Trophoblast cell (in vitro differentiated cells and primary cell): ENCODE measurements around the gene POU2AF1.

Experiments used
- DNase-seq, 2 donors: peaks; one replicate each; pipeline ENCODE4 v3.0.0-alpha.2; 2016
- H2AFZ ChIP-seq: 2 replicates; pipeline ENCODE4 v1.6.1; 2013; ENCODE audit warnings: low read length, moderate library complexity, mild to moderate bottlenecking; ENCODE audit not compliant: insufficient read depth, poor library complexity
- H2AK5ac ChIP-seq: 2 replicates; pipeline ENCODE4 v1.6.1; 2013; ENCODE audit warnings: mild to moderate bottlenecking, low read length
- H2BK120ac ChIP-seq: 2 replicates; pipeline ENCODE4 v1.6.1; 2013; ENCODE audit warnings: low read length, mild to moderate bottlenecking, moderate library complexity; ENCODE audit not compliant: insufficient read depth, poor library complexity
- H2BK12ac ChIP-seq: 2 replicates; pipeline ENCODE4 v1.6.1; 2013; ENCODE audit warnings: mild to moderate bottlenecking, low read length, moderate library complexity
- H2BK5ac ChIP-seq: 2 replicates; pipeline ENCODE4 v1.6.1; 2013; ENCODE audit warnings: low read length, low read depth, moderate library complexity, mild to moderate bottlenecking; ENCODE audit not compliant: poor library complexity
- H3K14ac ChIP-seq: 2 replicates; pipeline ENCODE4 v1.6.1; 2013; ENCODE audit warnings: mild to moderate bottlenecking, low read length
- H3K18ac ChIP-seq: 2 replicates; pipeline ENCODE4 v1.6.1; 2013; ENCODE audit warnings: mild to moderate bottlenecking, low read length
- H3K23ac ChIP-seq: 2 replicates; pipeline ENCODE4 v1.6.1; 2013; ENCODE audit warnings: low read length
- H3K27ac ChIP-seq: 2 replicates; pipeline ENCODE4 v1.5.1; 2013; ENCODE audit warnings: low read depth, mild to moderate bottlenecking, inconsistent platforms, low read length, moderate library complexity
- H3K27me3 ChIP-seq: 2 replicates; pipeline ENCODE4 v1.6.1; 2013; ENCODE audit warnings: inconsistent platforms, mild to moderate bottlenecking, low read length, moderate library complexity; ENCODE audit not compliant: insufficient read depth
- H3K36me3 ChIP-seq, 2 experiments: 1 replicate in 1 of 2; 2 replicates in 1 of 2; pipeline ENCODE4 v1.6.1; 2013; ENCODE audit warnings: low read length in 2 of 2, mild to moderate bottlenecking in 2 of 2, moderate library complexity in 1 of 2; ENCODE audit not compliant: insufficient read depth in 2 of 2, control insufficient read depth in 1 of 2
- H3K4ac ChIP-seq: 2 replicates; pipeline ENCODE4 v1.6.1; 2013; ENCODE audit warnings: low read depth, mild to moderate bottlenecking, low read length, moderate library complexity
- H3K4me1 ChIP-seq, 2 experiments: 1 replicate in 1 of 2; 2 replicates in 1 of 2; pipeline ENCODE4 v1.6.1; 2013; ENCODE audit warnings: low read length in 2 of 2, mild to moderate bottlenecking in 2 of 2, moderate library complexity in 1 of 2; ENCODE audit not compliant: insufficient read depth in 2 of 2, control insufficient read depth in 1 of 2
- H3K4me2 ChIP-seq: 2 replicates; pipeline ENCODE4 v1.6.1; 2013; ENCODE audit warnings: inconsistent platforms, mild to moderate bottlenecking, low read length, moderate library complexity
- H3K4me3 ChIP-seq: 2 replicates; pipeline ENCODE4 v1.5.1; 2013; ENCODE audit warnings: mild to moderate bottlenecking, low read depth, low read length, inconsistent platforms
- H3K79me1 ChIP-seq: one replicate; pipeline ENCODE4 v1.6.1; 2013; ENCODE audit warnings: low read length
- H3K79me2 ChIP-seq: 2 replicates; pipeline ENCODE4 v1.6.1; 2013; ENCODE audit warnings: low read length, mild to moderate bottlenecking; ENCODE audit not compliant: control insufficient read depth, insufficient read depth, poor library complexity
- H3K9ac ChIP-seq: 2 replicates; pipeline ENCODE4 v1.6.1; 2013; ENCODE audit warnings: mild to moderate bottlenecking, low read length
- H3K9me3 ChIP-seq: 2 replicates; pipeline ENCODE4 v1.6.1; 2013; ENCODE audit warnings: low read depth, mild to moderate bottlenecking, control low read depth, inconsistent platforms, low read length; ENCODE audit not compliant: insufficient read depth
- H4K12ac ChIP-seq: 2 replicates; pipeline ENCODE4 v1.6.1; 2013; ENCODE audit warnings: low read depth, mild to moderate bottlenecking, low read length, moderate library complexity
- H4K8ac ChIP-seq: 2 replicates; pipeline ENCODE4 v1.6.1; 2013; ENCODE audit warnings: low read depth, mild to moderate bottlenecking, low read length, moderate library complexity
- H4K91ac ChIP-seq: one replicate; pipeline ENCODE4 v1.6.1; 2013; ENCODE audit warnings: low read depth, mild to moderate bottlenecking, low read length, moderate library complexity
- WGBS: extraction: QIAGEN DNeasy Blood & Tissue Kit; methylation state at CpG from one replicate; pipeline ENCODE4 v1.1.7; 2013; ENCODE audit warnings: missing lambda C conversion rate; ENCODE audit not compliant: insufficient read length, insufficient coverage; ENCODE audit errors: extremely low coverage; 5-methylcytosine and 5-hydroxymethylcytosine counted together

The POU2AF1 gene

GRCh38 chr11:111400595-111400994 is 21.5 kb upstream of the POU2AF1 start:
- Histone ChIP-seq H4K8ac (no peak overlapping the region), H3K27me3 (no peaks in the 10 kb centered on the region), H3K4ac (no peak overlapping the region), H4K12ac (no peak overlapping the region), H4K91ac (no peak overlapping the region), H2AFZ (no peak overlapping the region), H2AK5ac (no peak overlapping the region), H3K79me1 (no peaks in the 10 kb centered on the region), H3K18ac (no peak overlapping the region), H3K9me3 (no peaks in the 10 kb centered on the region), H2BK5ac (no peak overlapping the region), H2BK120ac (no peak overlapping the region), H3K23ac (no peak overlapping the region), H3K4me1 (no peaks in the 10 kb centered on the region), H3K79me2 (no peaks in the 10 kb centered on the region), H3K4me2 (no peak overlapping the region), H3K27ac (no peak overlapping the region), H3K9ac (no peak overlapping the region), H3K14ac (no peak overlapping the region), H3K4me3 (no peak overlapping the region), H3K36me3 (no peaks in the 10 kb centered on the region), H2BK12ac (no peak overlapping the region)
- no peak for DNase-seq

DNA sequence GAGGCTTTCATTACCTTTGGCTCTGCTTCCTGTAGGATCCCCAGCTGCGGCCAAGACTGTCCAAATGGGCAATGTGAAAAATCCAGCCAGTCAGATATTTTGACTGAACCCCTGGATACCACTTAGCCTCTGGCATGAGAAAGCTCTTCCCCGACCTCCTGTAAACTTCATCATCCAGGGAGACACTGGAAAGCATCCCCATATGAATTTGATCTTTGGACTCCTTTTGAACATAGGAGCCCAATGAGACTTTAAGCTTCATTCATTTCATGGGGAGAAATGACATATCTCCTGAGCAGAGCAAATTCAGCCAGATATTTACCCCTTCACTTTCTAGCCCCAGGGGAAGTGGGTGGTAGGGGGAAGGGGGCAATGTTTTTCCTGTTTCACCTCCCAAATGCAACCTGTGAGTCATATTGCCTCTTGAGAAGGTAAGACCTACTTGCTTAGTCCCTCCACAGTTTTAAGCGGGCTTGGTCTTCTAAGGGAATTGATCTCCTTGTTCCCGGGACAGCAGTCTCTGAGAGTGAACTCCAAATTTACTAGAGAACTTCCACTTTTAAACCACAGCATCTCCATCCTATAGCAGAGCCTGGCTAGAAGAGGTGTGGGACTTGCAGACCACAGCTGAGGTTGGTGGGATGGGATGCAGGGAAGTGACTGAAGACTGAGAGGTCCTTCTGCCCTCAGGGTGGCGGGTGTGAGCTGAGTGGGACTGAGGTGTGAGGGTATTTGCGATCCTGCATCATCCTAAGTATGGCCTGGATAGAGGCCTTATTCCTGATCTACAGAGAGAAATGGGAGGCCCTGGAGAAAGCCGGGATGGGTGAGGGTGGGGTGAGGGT is 20.3 kb upstream of the POU2AF1 start:
- no peak overlapping the region for H2BK120ac ChIP-seq
- H3K79me2 ChIP-seq = no peaks in the 10 kb centered on the region
- no peak overlapping the region for H3K4me2 ChIP-seq
- H3K79me1 ChIP-seq = no peaks in the 10 kb centered on the region
- H3K4me3 ChIP-seq = no peak overlapping the region
- no peak overlapping the region for H3K23ac ChIP-seq
- H3K4ac ChIP-seq = no peak overlapping the region
- H3K27me3 ChIP-seq = no peaks in the 10 kb centered on the region
- no peaks in the 10 kb centered on the region for H3K9me3 ChIP-seq
- H2BK12ac ChIP-seq = no peak overlapping the region
- no peak overlapping the region for H3K27ac ChIP-seq
- no peak overlapping the region for H3K14ac ChIP-seq
- no peaks in the 10 kb centered on the region for H3K4me1 ChIP-seq
- no peak overlapping the region for H4K8ac ChIP-seq
- no peak overlapping the region for H2AK5ac ChIP-seq
- no peak overlapping the region for H4K91ac ChIP-seq
- no peak for DNase-seq
- WGBS = no CpG with 5 or more reads among the region's 7 CpGs
- H4K12ac ChIP-seq = no peak overlapping the region
- no peaks in the 10 kb centered on the region for H3K36me3 ChIP-seq
- H3K9ac ChIP-seq = no peak overlapping the region
- H2BK5ac ChIP-seq = no peak overlapping the region
- H2AFZ ChIP-seq = no peak overlapping the region
- H3K18ac ChIP-seq = no peak overlapping the region

- Histone ChIP-seq H3K27me3 (no peaks in the 10 kb centered on the region), H4K12ac (no peak overlapping the region), H4K91ac (no peak overlapping the region), H2BK120ac (no peak overlapping the region), H3K4me2 (no peak overlapping the region), H2BK12ac (no peak overlapping the region), H3K23ac (no peak overlapping the region), H3K14ac (no peak overlapping the region), H3K79me1 (no peaks in the 10 kb centered on the region), H4K8ac (no peak overlapping the region), H2BK5ac (no peak overlapping the region), H2AFZ (no peak overlapping the region), H2AK5ac (no peak overlapping the region), H3K9me3 (no peaks in the 10 kb centered on the region), H3K4me3 (no peak overlapping the region), H3K9ac (no peak overlapping the region), H3K4me1 (no peaks in the 10 kb centered on the region), H3K36me3 (no peaks in the 10 kb centered on the region), H3K79me2 (no peaks in the 10 kb centered on the region), H3K4ac (no peak overlapping the region), H3K27ac (no peak overlapping the region), H3K18ac (no peak overlapping the region)
- no peak for DNase-seq
- 100% methylated on average over 1 of the region's 2 CpGs for WGBS
Observed at GRCh38 chr11:111397034-111397433, 18.0 kb upstream of the POU2AF1 start.

DNA sequence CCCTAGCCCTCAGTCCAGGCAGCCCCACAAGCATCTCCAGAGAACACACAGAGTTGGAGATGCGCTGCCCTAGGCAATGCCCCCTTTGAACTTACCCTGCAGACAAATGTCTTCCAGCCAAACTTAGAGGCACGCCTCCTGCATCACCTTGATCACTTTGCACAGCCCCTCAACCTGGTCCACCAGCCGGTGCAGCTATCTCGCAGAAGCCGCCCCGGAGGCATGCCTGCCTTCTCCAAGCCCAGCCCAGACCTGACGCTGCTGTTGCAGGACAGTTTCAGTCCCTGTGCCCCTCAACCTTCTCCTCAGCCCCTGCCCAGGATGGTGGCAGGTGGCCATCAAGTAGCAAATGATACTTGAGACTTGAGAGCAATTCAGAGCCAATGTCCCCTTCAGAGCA is 16.7 kb upstream of the POU2AF1 start:
- Histone ChIP-seq H3K4ac (no peak overlapping the region), H3K23ac (no peak overlapping the region)
- DNase-seq = no peak

More for the DNA sequence above, 16.7 kb upstream of the POU2AF1 start:
- H3K4me2 ChIP-seq = no peak overlapping the region
- no peaks in the 10 kb centered on the region for H3K4me1 ChIP-seq
- no peak overlapping the region for H4K91ac ChIP-seq
- H3K79me1 ChIP-seq = no peaks in the 10 kb centered on the region
- H2BK120ac ChIP-seq = no peak overlapping the region
- no peak overlapping the region for H3K4me3 ChIP-seq
- H3K14ac ChIP-seq = no peak overlapping the region
- no peaks in the 10 kb centered on the region for H3K79me2 ChIP-seq
- no peak overlapping the region for H3K27ac ChIP-seq
- H2AK5ac ChIP-seq = no peak overlapping the region
- H3K18ac ChIP-seq = no peak overlapping the region
- no peaks in the 10 kb centered on the region for H3K27me3 ChIP-seq
- no peak overlapping the region for H2BK5ac ChIP-seq
- H2BK12ac ChIP-seq = no peak overlapping the region
- WGBS = no CpG with 5 or more reads among the region's 7 CpGs
- no peaks in the 10 kb centered on the region for H3K36me3 ChIP-seq
- no peaks in the 10 kb centered on the region for H3K9me3 ChIP-seq
- no peak overlapping the region for H2AFZ ChIP-seq
- no peak overlapping the region for H4K12ac ChIP-seq
- no peak overlapping the region for H4K8ac ChIP-seq
- H3K9ac ChIP-seq = no peak overlapping the region
